PC-9 (cell line): ENCODE results near the gene CD226. TPM values are rescaled to one million over a fixed set of nuclear protein-coding genes. Genes with fewer than 3 reads are reported as not detected.

Experiments used
- BruUV-seq: library from RNA; stranded (reverse); fragments of 400-500 nt; replicated peaks from 2 replicates; lab custom pipeline; 2021; lab: Mats Ljungman, UMichigan
- CTCF ChIA-PET: fragments of 300-600 bp; sonication (Branson Sonifier 250); formaldehyde crosslinking; loops from one replicate; lab custom pipeline; 2022; ENCODE audit warnings: antibody characterized with exemption; lab: Charles Lee
- POLR2A ChIA-PET: fragments of 300-600 bp; sonication (Branson Sonifier 250); formaldehyde crosslinking; loops from one replicate; lab custom pipeline; 2022; ENCODE audit warnings: antibody characterized with exemption; ENCODE audit not compliant: unreplicated experiment; lab: Charles Lee
- DNase-seq, 2 experiments: peaks; one replicate each; pipeline versions ENCODE4 v3.0.0 to v3.0.0-alpha.2; 2015 to 2022; ENCODE audit warnings: mixed read lengths in 1 of 2
- H2AFZ ChIP-seq: fragments of 200-600 bp; sonication (generic); 2 replicates; pipeline ENCODE4 v1.8.1; 2017; ENCODE audit warnings: antibody characterized with exemption
- H3F3A ChIP-seq: fragments of 200-600 bp; sonication (generic); 2 replicates; pipeline ENCODE4 v1.8.1; 2017; ENCODE audit warnings: antibody characterized with exemption, mild to moderate bottlenecking, low read depth; ENCODE audit not compliant: insufficient read depth
- H3K27ac ChIP-seq: fragments of 200-600 bp; sonication (generic); 2 replicates; pipeline ENCODE4 v1.6.1; 2016; ENCODE audit warnings: mixed run types
- H3K27me3 ChIP-seq: fragments of 200-600 bp; sonication (generic); 2 replicates; pipeline ENCODE4 v1.6.1; 2016; ENCODE audit warnings: low read depth, mixed run types; ENCODE audit not compliant: insufficient read depth
- H3K36me3 ChIP-seq: fragments of 200-600 bp; sonication (generic); 2 replicates; pipeline ENCODE4 v1.6.1; 2016; ENCODE audit warnings: low read depth, mixed run types
- H3K4me1 ChIP-seq: fragments of 200-600 bp; sonication (generic); replicated peaks from 2 replicates; pipeline ENCODE4 v1.6.1; 2016; ENCODE audit warnings: mixed run types; ENCODE audit not compliant: insufficient read depth
- H3K4me2 ChIP-seq: fragments of 200-600 bp; sonication (generic); 2 replicates; pipeline ENCODE4 v1.6.1; 2017; ENCODE audit warnings: mixed run types
- H3K4me3 ChIP-seq: fragments of 200-600 bp; sonication (generic); 2 replicates; pipeline ENCODE4 v1.6.1; 2016; ENCODE audit warnings: mixed run types
- H3K79me2 ChIP-seq: fragments of 200-600 bp; sonication (generic); 2 replicates; pipeline ENCODE4 v1.6.1; 2017; ENCODE audit warnings: low read depth, mixed run types
- H3K9me2 ChIP-seq: fragments of 200-600 bp; sonication (generic); 2 replicates; pipeline ENCODE4 v1.8.1; 2017; ENCODE audit warnings: mild to moderate bottlenecking; ENCODE audit not compliant: insufficient read depth
- H3K9me3 ChIP-seq: fragments of 200-600 bp; sonication (generic); 2 replicates; pipeline ENCODE4 v1.8.1; 2016; ENCODE audit warnings: low read depth; ENCODE audit not compliant: insufficient read depth
- H4K20me1 ChIP-seq: fragments of 200-600 bp; sonication (generic); 2 replicates; pipeline ENCODE4 v1.8.1; 2017; ENCODE audit not compliant: insufficient read depth
- CTCF ChIP-seq: fragments of 200-600 bp; sonication (generic); conservative IDR thresholded peaks from 2 replicates; pipeline ENCODE4 v1.6.1; 2017; ENCODE audit warnings: mixed run types, antibody characterized with exemption, mild to moderate bottlenecking, moderate library complexity
- EZH2 ChIP-seq: fragments of 200-600 bp; sonication (generic); IDR thresholded peaks from 2 replicates; pipeline ENCODE4 v1.8.0; 2017; ENCODE audit warnings: antibody characterized with exemption, low read depth
- intact Hi-C: fragments of 100-400 bp; cut with micrococcal nuclease; formaldehyde crosslinking; loops from one replicate; pipeline ENCODE4 v1.10.0; 2022; ENCODE audit not compliant: unreplicated experiment
- total RNA-seq: library from RNA; stranded (reverse); gene quantifications from 2 replicates; pipeline ENCODE4 v1.2.3, GENCODE V29; 2021

CD226 gene
- total RNA-seq, 1 experiment from 2014 or later = 0.13 TPM

DNA sequence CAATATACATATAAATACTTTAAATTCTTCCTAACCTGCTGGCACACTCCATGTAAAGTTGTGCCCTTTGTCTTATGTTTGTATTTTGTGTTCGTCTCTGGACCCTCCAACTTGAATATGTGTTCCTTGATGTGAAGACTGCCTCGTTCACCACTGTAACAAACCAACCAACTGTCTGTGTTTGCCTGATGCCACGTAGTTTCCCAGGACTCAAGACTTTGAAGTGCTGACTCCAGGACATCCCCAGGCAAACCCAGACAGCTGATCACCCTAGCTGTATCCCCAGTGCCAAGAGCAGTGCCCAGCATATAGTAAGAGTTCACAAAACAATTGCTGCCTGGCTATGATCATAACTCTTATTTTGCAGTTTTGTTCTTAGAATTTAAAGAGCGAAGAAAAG is 15.5 kb upstream of the CD226 start:
- no TSS peak for BruUV-seq
- no peak for DNase-seq
- Histone ChIP-seq H3K4me1 (no peaks in the 10 kb centered on the region), H3F3A (no peaks in the 10 kb centered on the region), H4K20me1 (no peaks in the 10 kb centered on the region), H2AFZ (no peak overlapping the region), H3K9me2 (no peaks in the 10 kb centered on the region), H3K36me3 (no peaks in the 10 kb centered on the region), H3K4me3 (no peak overlapping the region), H3K27me3 (no peaks in the 10 kb centered on the region), H3K9me3 (no peaks in the 10 kb centered on the region), H3K27ac (no peak overlapping the region), H3K4me2 (no peak overlapping the region), H3K79me2 (no peaks in the 10 kb centered on the region)
- TF ChIP-seq EZH2 = no peak
- TF ChIP-seq CTCF = no peak
- intact Hi-C loops = no loop called here
- POLR2A ChIA-PET = interaction anchor here (0.7 kb wide), 1 partner anchor 36 kb away, joined by 3 read pairs; no protein-coding TSS in a partner anchor
- CTCF ChIA-PET = no interaction called here

- no peaks in the 10 kb centered on the region for H3K79me2 ChIP-seq
- BruUV-seq = no TSS peak
- no peaks in the 10 kb centered on the region for H4K20me1 ChIP-seq
- H3K4me1 ChIP-seq = no peaks in the 10 kb centered on the region
- DNase-seq = no peak
- no peaks in the 10 kb centered on the region for H3K9me2 ChIP-seq
- H3K4me2 ChIP-seq = no peak overlapping the region
- no peak overlapping the region for H3K4me3 ChIP-seq
- intact Hi-C loops = no loop called here
- H3K36me3 ChIP-seq = no peaks in the 10 kb centered on the region
- CTCF ChIA-PET = no interaction called here
- H3K27me3 ChIP-seq = no peaks in the 10 kb centered on the region
- H2AFZ ChIP-seq = no peak overlapping the region
- TF ChIP-seq CTCF (no peak), EZH2 (no peak)
- no peaks in the 10 kb centered on the region for H3K9me3 ChIP-seq
- no peaks in the 10 kb centered on the region for H3F3A ChIP-seq
- POLR2A ChIA-PET = no interaction called here
- no peak overlapping the region for H3K27ac ChIP-seq
Measured at GRCh38 chr18:69961718-69962117, 14.0 kb upstream of the CD226 start.

- Histone ChIP-seq H3K36me3 (no peaks in the 10 kb centered on the region), H3F3A (no peaks in the 10 kb centered on the region), H3K79me2 (no peaks in the 10 kb centered on the region), H3K4me2 (no peak overlapping the region), H3K9me3 (no peaks in the 10 kb centered on the region), H2AFZ (no peak overlapping the region), H3K9me2 (no peaks in the 10 kb centered on the region), H4K20me1 (no peaks in the 10 kb centered on the region), H3K27ac (no peak overlapping the region), H3K4me3 (no peak overlapping the region), H3K27me3 (no peaks in the 10 kb centered on the region), H3K4me1 (no peaks in the 10 kb centered on the region)
- no peak for DNase-seq
- intact Hi-C loops = no loop called here
- TF ChIP-seq EZH2 (no peak), CTCF (no peak)
- POLR2A ChIA-PET = no interaction called here
- CTCF ChIA-PET = no interaction called here
- BruUV-seq = no TSS peak
Measured at GRCh38 chr18:69958422-69958821, 10.7 kb upstream of the CD226 start.
